Measurements from ENCODE around the gene EMCN. TPM values are rescaled to one million over a fixed set of nuclear protein-coding genes. Genes with fewer than 3 reads are reported as not detected.
"Not testable (repeated sequence)": the region's sequence is repeated elsewhere in the genome, so short reads cannot be mapped to it uniquely, and the experiment has no call there.

Gene EMCN
- polyA plus RNA-seq, 1 donor, result 136 TPM

DNA sequence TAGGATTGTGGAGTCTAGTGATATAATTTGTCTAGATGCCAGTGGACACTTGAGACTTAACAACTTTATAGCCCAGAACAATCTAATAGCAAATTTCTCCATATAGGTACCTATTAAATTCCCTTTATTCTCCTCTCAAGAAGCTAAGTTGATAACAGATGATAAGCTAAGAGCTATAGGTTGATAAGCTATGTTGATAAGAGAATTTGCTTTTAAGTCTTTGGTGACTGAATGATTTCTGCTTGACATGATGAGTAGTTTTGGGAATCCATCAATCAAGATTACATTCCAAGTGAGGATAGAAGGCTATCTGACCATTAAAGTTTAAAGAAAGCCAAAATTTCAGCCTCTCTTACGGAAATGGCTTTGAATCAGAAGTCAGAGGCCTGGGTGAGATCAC lies 131.6 kb downstream of the EMCN start:
- no peak for DNase-seq

DNA sequence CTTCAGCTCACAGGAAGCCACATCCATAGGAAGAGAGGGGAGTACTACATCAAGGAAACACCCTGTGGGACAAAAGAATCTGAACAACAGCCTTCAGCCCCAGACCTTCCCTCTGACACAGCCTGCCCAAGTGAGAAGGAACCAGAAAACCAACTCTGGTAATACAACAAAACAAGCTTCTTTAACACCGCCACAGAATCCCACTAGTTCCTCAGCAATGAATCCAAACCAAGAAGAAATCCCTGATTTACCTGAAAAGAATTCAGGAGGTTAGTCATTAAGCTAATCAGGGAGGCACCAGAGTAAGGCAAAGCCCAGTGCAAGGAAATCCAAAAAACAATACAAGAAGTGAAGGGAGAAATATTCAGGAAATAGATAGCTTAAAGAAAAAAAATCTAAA lies 137.4 kb downstream of the EMCN start:
- not testable (repeated sequence) for DNase-seq

DNA sequence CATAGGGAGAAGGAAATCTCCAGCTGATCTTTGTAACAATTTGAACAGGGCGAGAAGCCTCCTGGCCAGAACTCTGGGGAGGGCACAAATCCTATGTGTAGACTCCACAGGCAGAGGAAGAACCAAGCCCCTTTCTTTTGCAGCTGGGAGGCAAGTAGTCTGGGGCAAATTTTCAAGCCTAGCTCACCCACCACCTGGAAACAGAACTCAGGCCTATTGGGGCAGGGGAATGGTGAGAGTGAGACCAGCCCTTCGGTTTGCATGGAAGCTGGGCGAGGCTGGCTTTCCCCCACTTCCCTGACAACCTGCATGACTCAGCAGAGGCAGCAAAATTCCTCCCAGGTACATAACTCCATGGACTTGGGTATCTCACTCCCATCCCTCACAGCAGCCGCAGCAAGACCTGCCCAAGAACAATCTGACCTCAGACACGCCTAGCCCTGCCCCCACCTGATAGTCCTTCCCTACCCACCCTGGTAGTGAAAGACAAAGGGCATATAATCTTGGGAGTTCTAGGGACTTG lies 138.2 kb downstream of the EMCN start:
- DNase-seq, result no peak

DNA sequence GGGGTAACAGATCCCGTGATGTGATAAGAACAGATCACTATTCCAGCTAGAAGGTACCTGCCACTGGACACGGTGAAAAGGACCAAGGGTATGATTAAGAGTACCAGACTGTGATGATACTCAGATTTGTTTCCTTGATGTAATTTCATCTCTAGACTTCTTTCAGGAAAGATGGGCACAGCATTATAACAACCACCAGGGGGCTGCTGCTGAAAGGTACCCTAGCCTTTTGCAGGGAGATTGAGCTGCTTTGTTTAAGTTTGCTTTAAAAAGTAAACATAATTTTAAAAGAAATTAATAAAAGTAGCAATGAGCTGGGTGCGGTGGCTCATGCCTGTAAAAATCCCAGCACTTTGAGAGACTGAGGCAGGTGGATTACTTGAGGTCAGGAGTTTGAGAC lies 145.4 kb downstream of the EMCN start:
- DNase-seq, result no peak

DNA sequence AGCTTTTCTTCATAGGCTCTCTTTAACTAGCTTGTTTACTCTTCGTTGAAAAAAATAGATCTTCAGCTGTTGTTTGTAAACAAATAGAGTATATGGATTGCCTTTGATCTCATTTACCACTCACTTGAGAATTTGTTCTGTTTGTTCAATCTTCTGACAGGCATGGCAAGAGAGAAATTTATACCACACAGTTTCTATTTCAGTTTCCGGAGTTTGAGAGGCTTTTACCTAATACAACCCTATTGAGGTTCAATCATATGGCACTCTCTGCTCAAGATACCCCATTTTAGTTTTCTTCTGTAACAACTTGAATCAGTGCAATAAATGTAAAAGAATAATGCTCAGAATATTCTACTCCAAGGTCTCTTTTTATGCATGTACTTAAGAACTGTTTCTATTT lies 148.0 kb downstream of the EMCN start:
- no peak for DNase-seq

DNA sequence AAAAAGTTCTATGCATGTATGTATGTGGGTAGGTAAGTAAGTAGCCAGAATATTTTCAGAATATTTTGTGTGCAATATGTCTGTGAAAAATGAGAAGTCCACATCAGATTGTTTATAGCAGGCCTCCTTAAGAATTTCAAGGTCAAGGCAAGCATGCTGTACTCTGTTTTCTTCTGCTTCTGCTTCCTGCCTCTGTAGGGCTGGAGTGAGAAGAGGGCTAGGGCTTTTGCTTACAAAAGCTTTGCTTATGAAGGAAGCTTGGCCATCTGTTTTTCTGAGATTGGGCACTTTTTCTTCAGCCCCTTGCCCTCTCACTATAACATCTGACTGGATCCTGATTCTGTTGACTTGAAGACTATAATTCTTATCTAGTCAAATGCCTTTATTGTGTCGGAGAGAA lies 150.4 kb downstream of the EMCN start:
- DNase-seq, result no peak

DNA sequence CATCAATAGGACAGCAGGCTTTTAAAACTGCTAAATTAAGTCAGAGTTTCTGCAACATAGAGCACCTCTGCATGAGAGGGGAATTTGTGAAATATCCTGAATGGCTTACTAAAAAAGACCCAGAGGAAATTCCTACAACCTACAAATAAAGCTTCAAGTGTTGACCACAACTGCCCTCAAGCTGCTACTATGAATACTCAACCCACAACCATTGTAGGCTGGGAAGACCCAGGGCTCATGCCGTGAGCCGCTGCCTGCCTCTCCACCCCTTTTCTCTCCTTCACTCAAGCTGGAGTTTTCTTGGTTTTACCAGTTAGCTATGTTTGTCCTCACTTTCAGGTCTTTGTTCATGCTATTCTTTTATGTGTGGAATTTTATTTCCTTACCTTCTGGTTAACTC lies 151.6 kb downstream of the EMCN start:
- no peak for DNase-seq

DNA sequence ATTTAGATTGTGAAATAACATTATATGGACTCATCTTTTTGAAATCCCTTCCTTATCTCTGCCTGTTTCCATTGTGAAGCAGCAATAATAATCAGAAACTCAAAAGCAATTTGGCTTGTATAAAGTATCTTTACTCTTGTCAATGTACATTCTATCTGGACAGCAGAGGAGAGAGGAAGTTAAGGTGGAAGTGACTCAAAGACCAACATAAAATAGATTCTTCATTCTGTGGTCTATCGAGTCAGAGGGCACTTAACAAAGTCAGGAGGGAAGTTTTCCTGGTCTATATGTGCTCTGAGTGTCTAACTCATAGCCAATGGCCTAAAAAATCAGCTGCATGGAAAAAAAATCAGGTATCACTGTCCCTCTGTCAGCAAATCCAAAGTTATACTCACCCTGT lies 155.5 kb downstream of the EMCN start:
- DNase-seq, result no peak

DNA sequence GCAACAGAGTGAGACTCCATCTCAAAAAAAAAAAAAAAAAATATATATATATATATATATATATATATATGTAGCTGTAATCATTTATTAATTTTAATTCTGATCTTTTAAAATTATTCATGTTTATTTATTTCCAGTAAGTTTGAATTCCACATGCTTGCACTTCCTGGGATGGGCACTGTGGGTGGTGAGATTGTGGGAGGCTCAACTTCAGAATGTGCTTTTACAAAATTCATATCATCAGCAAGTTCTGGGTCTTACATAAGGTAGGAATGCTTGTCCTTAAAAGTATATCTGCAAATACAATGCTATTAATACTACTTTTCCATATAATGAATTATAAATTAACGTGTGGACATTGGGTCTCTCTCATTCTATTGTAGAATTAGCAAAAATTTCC lies 156.5 kb downstream of the EMCN start:
- DNase-seq, result no peak

DNA sequence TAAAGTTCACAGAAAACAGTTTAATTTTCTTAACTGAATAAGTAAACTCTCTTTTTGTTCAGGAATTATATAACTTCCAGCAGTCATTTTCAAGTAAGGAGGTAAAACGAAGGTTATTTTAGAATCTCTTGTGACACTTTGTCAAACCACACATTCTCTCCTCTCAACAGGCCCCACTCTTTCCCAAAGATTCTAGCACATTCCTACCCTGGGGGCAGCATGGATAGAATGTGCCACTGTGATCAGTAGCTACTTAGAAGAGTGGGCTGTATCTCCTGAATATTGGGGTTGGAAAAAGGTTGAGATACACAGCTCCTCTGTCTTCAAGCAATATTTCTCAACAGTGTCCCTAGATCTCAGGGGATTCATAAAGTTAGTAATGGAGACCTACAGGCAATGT lies 157.6 kb downstream of the EMCN start:
- DNase-seq, result no peak

DNA sequence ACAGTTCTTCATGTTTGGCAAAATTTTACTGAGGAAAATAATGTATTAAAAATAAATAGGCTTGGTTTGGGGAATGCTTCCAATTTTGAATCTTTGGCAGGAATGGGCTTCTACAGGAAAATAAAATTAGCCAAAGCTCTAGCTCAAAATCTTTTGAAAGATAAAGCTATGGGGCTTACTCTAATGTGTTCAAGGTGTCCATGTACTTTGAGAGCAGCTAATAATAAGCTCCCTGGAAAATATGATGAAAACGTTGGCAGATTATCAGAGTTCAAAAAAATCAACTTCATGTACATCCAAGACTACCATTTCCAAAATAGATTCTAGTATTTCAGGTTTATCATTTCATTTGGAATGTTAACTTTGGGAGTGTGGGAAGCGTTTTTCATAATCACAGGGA lies 158.4 kb downstream of the EMCN start:
- no peak for DNase-seq

DNA sequence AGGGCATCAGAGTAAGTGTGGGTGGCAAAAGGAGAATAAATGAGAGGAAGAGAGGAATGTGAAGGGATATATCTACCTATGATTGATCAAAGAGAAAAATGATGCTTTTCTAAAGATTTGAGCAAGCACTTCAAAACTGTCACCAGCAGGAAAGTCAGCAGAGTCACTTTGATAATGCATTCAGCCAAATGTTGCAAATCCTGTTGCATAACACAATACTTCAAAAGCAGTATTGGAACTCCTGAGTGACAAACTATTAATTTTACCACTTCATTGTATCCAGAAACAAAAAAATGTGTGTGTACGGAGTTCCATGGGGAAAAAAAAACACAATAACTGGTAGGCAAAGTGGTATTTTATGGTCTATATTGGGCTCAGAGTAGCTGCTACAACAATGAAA lies 160.3 kb downstream of the EMCN start:
- DNase-seq, result no peak

DNA sequence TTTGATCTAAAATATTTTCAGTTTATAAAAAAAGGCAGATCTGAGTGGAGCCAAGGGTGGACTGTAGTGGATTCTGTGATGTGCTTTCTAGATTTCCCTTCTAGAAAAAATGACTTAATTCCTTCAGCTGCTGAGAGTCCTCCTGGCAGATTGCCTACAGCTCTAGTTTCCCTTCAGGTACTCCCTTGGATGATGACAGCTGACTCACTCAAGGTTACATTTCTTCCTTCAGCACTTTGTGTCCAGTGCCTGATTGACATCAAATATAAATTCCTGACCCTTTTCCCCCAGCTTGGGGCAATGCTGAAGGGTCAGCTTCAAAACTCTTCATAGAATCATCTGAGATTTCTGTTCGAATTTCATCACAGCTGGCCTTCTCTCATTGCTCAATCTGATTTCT lies 161.7 kb downstream of the EMCN start:
- DNase-seq, result no peak

DNA sequence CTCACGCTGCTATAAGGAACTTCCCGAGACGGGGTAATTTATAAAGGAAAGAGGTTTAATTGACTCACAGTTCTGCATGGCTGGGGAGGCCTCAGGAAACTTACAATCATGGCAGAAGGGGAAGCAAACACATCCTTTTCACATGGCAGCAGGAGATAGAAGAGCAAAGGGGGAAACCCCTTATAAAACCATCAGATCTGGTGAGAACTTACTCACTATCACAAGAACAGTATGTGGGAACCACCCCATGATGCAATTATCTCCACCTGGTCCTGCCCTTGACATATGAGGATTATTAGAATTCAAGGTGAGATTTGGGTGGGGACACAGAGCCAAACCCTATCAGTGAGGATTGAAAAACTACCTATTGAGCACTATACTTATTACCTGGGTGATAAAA lies 165.5 kb downstream of the EMCN start:
- DNase-seq, result not testable (repeated sequence)

DNA sequence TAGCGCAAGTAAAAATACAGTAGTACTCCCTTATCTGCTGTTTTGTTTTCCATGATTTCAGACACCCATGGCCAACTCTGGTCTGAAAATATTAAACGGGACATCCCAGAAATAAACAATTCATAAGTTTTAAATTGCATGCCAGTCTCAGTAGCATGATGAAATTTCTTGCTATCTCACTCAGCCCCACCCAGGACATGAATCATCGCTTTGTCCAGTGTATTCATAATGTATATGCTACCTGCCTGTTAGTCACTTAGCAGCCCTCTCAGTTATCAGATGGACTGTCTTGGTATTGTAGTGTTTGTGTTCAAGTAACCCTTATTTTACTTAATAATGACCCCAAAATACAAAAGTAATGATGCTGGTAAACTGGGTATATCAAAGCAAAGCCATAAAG lies 169.3 kb downstream of the EMCN start:
- DNase-seq, result no peak

DNA sequence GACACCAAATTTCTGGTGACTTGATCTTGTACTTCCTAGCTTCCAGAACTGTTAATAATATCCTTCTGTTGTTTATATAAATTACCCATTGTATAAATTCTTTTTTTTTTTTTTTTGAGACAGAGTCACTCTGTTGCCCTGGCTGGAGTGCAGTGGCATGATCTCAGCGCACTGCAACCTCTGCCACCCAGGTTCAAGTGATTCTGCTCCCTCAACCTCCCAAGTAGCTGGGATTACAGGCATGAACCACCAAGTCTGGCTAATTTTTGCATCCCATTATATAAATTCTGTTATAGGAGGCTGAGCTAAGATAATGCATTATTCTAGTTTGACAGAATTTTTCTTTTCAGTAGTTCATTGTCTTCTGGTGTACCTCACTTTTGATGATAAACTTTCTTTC lies 170.6 kb downstream of the EMCN start:
- DNase-seq, result no peak

DNA sequence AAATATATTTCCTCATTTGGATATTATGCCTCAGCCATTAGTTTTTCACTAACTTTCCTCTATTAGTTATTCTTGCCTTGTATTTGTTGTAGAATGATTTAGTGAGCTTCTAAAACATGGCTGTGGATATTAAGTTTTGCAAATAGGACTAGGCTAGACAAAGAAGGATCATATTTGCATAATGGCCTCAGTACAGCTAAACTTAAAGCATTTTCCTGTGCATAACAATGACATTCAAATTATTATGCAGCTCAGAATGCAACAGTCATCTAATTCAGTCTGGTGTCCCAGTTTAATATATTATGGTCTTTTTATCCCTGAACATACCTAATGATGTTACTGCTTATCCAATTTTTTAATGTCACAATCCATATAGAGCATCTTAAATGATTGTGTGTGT lies 172.2 kb downstream of the EMCN start:
- no peak for DNase-seq

Measured in left kidney (tissue), 2 donors.